Measurements from ENCODE around the gene NPDC1.

DNA sequence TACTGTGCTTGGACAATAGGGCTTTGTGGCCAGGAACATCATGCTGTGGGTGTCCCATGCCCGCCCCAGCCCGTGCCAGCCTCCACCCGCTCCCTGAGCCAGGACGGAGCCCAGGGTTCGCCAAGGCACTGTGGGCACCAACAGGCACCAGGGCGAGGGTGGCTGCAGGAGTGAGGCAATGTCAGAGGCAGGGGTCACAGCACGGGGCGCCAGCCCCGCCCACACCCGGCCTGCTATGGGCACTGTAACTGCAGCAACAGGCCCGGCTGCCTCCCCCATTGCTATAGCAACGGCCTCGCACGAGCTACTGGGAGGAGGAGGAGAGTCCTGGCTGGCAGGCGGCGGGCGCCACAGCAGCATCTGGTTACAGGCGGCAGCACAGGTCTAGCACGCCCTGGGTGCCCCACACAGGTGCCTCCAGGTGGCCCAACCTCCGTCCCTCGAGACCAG, 20.4 kb downstream of the NPDC1 start:
- no peak for TF ChIP-seq GATA3 (IDR thresholded peaks at IDR 0.05; ENCODE audit: low read depth, low read length)
- no peak for TF ChIP-seq GATA2 (IDR thresholded peaks at IDR 0.05; ENCODE audit: low read depth, low read length)
